BJ (cell line): ENCODE results near the gene KLHL29. TPM values are rescaled to one million over a fixed set of nuclear protein-coding genes. Genes with fewer than 3 reads are reported as not detected.

Experiments
- CTCF ChIA-PET: fragments of 350-600 bp; formaldehyde crosslinking; extraction: SDS; loops from one replicate; lab custom pipeline; 2021; ENCODE audit warnings: antibody characterized with exemption, inconsistent platforms; lab: Yijun Ruan, JAX
- POLR2A ChIA-PET: fragments of 300-600 bp; sonication (Branson Sonifier 250); formaldehyde crosslinking; extraction: SDS; loops from one replicate; lab custom pipeline; 2021; ENCODE audit warnings: antibody characterized with exemption; lab: Charles Lee
- DNase-seq: peaks from one replicate; pipeline ENCODE4 v3.0.0-alpha.2; 2011; ENCODE audit warnings: low read depth
- H3K27me3 ChIP-seq: 2 replicates; pipeline ENCODE4 v1.6.0; 2011; ENCODE audit warnings: low read length; ENCODE audit not compliant: control insufficient read depth, insufficient read depth
- H3K36me3 ChIP-seq: 2 replicates; pipeline ENCODE4 v1.5.1; 2011; ENCODE audit warnings: low read length; ENCODE audit not compliant: control insufficient read depth, insufficient read depth
- H3K4me3 ChIP-seq: 2 replicates; pipeline ENCODE4 v1.5.1; 2011; ENCODE audit warnings: low read depth, mild to moderate bottlenecking, control low read depth, low read length
- polyA plus RNA-seq: library from polyadenylated mRNA; depleted of rRNA; stranded (reverse); fragments of >200 nt; gene quantifications from 2 replicates; pipeline ENCODE4 v1.2.3, GENCODE V29; 2011
- TF ChIP-seq, protein P1 (sequence below): IDR thresholded peaks from 2 replicates; pipeline ENCODE4 v1.5.1; 2011; ENCODE audit warnings: low read depth, mild to moderate bottlenecking, control low read depth, inconsistent platforms, low read length, moderate library complexity; ENCODE audit not compliant: insufficient read depth

The KLHL29 gene
- polyA plus RNA-seq, 1 experiment = 10.0 TPM

DNA sequence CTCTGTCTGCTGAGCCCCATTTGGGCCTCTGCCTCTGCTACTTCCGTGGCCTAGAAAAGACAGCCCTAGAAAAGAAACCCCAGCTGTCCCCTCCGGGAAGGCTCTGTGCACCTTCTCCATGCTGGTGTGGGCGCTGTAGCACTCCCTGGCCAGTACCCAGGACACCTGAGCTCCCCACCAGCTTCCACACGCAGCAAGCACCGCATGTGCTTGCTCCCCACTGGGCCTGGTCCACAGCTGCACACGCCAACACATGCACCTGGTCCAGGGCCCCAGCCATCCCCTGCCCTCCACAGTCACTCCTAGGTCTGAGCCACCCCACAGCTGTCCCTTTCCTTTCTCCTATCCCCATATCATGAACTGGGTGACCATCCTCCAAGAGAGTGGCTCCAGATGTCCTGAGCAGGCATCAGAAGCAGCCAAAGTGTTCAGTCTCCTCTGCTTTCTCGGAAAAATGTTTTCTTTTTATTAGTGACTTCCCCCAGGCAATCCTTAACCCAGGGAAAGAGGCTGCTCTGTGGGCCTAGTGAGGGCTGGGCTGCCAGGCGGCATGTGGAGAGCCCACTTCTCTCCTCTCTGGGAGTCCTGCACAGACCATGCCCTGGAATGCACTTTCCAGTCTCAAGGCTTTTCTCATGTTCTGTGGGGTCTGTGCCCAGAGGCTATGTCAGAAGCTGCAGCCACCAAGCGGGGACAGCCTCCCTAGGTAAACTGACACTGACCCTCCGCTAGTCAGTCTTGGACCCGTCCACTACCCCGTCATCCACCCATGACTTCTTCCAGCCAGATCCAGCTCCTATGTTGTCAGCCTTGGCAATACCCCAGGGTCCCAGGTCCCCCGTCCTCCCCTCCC lies 133.7 kb downstream of the KLHL29 start:
- TF ChIP-seq, protein P1, sequence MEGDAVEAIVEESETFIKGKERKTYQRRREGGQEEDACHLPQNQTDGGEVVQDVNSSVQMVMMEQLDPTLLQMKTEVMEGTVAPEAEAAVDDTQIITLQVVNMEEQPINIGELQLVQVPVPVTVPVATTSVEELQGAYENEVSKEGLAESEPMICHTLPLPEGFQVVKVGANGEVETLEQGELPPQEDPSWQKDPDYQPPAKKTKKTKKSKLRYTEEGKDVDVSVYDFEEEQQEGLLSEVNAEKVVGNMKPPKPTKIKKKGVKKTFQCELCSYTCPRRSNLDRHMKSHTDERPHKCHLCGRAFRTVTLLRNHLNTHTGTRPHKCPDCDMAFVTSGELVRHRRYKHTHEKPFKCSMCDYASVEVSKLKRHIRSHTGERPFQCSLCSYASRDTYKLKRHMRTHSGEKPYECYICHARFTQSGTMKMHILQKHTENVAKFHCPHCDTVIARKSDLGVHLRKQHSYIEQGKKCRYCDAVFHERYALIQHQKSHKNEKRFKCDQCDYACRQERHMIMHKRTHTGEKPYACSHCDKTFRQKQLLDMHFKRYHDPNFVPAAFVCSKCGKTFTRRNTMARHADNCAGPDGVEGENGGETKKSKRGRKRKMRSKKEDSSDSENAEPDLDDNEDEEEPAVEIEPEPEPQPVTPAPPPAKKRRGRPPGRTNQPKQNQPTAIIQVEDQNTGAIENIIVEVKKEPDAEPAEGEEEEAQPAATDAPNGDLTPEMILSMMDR = no peak
- no peaks in the 10 kb centered on the region for H3K36me3 ChIP-seq
- no peak overlapping the region for H3K4me3 ChIP-seq
- CTCF ChIA-PET = no interaction called here
- no peak for DNase-seq
- POLR2A ChIA-PET = no interaction called here
- no peaks in the 10 kb centered on the region for H3K27me3 ChIP-seq

DNA sequence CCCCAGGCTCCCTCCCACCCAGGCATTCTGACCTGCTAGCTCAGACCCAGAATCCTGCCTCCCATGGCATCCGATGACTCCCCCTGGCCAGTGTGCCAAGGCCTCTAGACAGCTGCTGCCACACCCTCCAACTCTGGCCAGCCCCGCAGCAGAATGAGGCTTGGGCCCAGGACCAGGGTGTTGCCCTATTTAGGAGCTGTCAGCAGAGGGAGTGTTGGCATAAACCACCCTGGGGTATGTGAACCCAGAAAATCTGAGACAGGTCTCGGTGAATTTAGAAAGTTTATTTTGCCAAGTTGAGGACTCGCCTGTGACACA lies 134.3 kb downstream of the KLHL29 start:
- TF ChIP-seq, protein P1 = no peak
- Histone ChIP-seq H3K36me3 (no peaks in the 10 kb centered on the region), H3K4me3 (no peak overlapping the region), H3K27me3 (no peaks in the 10 kb centered on the region)
- POLR2A ChIA-PET = no interaction called here
- CTCF ChIA-PET = no interaction called here
- DNase-seq = no peak

DNA sequence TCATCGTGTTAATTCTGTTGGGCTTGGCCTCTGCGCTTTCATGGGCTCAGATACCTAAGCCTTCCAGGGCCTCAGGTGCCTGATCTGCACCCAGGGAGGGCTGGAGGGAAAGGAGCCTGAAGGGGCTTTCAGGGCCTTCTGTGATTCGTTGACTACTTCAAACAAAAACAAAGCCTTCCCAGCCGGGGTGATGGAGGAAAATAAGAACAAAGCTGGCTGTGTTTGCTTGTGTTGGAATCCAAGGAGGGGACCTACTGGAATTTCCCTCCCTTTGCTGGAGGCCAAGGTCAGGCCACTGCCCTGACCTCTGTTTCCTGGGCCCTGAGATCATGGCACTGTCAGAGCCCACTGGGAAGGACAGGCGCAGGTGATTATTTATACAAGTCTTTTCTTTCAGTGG lies 135.3 kb downstream of the KLHL29 start:
- Histone ChIP-seq H3K36me3 (no peaks in the 10 kb centered on the region), H3K27me3 (no peaks in the 10 kb centered on the region), H3K4me3 (no peak overlapping the region)
- ChIA-PET POLR2A (no interaction called here), CTCF (no interaction called here)
- TF ChIP-seq, protein P1 = no peak
- DNase-seq = no peak

DNA sequence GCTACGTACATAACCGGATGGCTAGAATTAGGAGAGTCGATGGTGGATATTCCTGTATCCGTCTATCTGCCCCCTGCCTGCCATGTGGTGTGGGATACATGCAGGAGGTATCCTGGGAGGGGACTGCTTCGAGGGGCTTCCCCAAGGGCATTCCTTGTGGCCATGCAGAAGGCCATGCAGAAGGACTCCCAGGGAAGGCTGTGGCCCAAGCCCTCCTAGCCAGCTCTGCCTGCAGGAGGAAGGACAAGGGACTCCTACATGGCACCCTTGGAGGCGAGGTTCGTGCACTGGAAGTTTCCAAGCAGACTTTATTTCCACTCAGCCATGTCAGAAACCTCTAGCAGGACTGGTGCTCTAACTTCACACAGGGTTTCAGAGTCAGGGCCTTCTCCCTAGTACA lies 136.1 kb downstream of the KLHL29 start:
- TF ChIP-seq, protein P1 = no peak
- DNase-seq = no peak
- H3K36me3 ChIP-seq = no peaks in the 10 kb centered on the region
- ChIA-PET CTCF (no interaction called here), POLR2A (no interaction called here)
- no peaks in the 10 kb centered on the region for H3K27me3 ChIP-seq
- no peak overlapping the region for H3K4me3 ChIP-seq

DNA sequence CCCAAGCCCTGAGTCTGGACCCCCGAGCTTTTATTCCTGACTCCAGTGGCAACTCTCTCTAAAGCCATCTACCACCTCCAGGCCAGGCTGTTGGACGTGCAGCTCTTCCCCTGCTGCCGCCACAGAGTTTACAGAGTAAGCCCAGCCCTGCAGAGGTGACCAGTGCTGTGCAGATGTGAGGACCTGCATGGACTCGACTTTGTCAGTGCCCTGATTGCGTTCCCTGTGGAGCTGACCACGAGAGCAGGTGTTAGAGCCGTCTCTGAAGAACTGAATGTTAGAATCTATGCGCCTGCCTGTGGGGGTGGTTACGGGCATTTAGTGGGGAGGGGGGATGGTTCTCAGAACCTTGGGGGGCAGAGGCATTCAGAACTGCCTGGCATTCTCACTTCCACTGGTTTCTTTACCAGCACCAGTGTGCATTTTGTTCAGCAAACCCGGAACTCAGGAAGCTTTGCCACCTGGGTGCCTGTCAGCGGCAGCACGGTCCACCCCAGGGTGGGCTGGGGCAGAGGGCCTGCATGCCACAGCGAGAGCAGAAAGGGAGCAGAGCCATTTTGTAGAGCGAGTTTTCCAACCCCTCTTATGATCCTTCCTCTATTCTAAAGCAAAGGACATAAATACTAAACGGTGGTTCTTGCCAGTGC lies 137.9 kb downstream of the KLHL29 start:
- ChIA-PET POLR2A (no interaction called here), CTCF (interaction anchor here (1.5 kb wide), 1 partner anchor 172 kb away, joined by 3 read pairs; no protein-coding TSS in a partner anchor)
- no peak overlapping the region for H3K4me3 ChIP-seq

More for the DNA sequence above, 137.9 kb downstream of the KLHL29 start:
- no peak for DNase-seq
- no peaks in the 10 kb centered on the region for H3K27me3 ChIP-seq
- H3K36me3 ChIP-seq = peaks cover 1% of the 10 kb centered on the region; the same call in 1 of the 2 replicates
- TF ChIP-seq, protein P1 = no peak
